Measurements from ENCODE around the gene SFTPD.
"Not testable (repeated sequence)": the region's sequence is repeated elsewhere in the genome, so short reads cannot be mapped to it uniquely, and the experiment has no call there.

DNA sequence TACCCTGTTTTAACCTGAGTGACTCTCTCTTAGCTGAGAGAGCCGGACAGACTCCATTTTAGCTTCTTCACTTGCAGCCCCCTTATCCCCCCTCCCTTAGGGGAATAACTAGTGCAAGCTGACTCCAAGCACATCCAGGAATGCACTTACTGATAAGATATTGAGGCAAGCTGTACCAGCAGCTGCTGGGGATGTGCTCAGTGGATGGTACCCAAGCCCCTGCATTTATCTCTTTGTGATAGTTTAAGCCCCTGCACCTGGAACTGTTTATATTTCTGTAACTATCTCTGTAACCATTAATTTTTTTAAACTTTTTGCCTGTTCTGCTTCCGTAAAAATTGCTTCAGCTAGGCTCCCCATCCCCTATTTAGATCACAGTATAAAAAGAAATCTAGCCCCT lies 37.8 kb upstream of the SFTPD start:
- TF ChIP-seq, protein P1, sequence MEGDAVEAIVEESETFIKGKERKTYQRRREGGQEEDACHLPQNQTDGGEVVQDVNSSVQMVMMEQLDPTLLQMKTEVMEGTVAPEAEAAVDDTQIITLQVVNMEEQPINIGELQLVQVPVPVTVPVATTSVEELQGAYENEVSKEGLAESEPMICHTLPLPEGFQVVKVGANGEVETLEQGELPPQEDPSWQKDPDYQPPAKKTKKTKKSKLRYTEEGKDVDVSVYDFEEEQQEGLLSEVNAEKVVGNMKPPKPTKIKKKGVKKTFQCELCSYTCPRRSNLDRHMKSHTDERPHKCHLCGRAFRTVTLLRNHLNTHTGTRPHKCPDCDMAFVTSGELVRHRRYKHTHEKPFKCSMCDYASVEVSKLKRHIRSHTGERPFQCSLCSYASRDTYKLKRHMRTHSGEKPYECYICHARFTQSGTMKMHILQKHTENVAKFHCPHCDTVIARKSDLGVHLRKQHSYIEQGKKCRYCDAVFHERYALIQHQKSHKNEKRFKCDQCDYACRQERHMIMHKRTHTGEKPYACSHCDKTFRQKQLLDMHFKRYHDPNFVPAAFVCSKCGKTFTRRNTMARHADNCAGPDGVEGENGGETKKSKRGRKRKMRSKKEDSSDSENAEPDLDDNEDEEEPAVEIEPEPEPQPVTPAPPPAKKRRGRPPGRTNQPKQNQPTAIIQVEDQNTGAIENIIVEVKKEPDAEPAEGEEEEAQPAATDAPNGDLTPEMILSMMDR (IDR thresholded peaks at IDR 0.05; ENCODE audit: low read length): not testable (repeated sequence)
- TF ChIP-seq EZH2 (optimal IDR thresholded peaks at IDR 0.05; ENCODE audit: low read depth, low read length): not testable (repeated sequence)
